CD8-positive, alpha-beta memory T cell (primary cell): ENCODE measurements around the gene TMEM14C. TPM values are rescaled to one million over a fixed set of nuclear protein-coding genes. Genes with fewer than 3 reads are reported as not detected.

ENCODE experiments used
- CTCF ChIA-PET: fragments of 350-600 bp; sonication (Branson Sonifier 250); formaldehyde crosslinking; loops from one replicate; lab custom pipeline; 2021; ENCODE audit warnings: antibody characterized with exemption; lab: Charles Lee
- POLR2A ChIA-PET: fragments of 350-600 bp; sonication (Branson Sonifier 250); formaldehyde crosslinking; loops from one replicate; lab custom pipeline; 2021; ENCODE audit warnings: antibody characterized with exemption; lab: Charles Lee
- DNase-seq, 5 donors: peaks; one replicate each; pipeline versions ENCODE4 v3.0.0 to v3.0.0-alpha.2; 2020 to 2022; ENCODE audit warnings: mixed read lengths in 1 of 5
- H3K27ac ChIP-seq: one replicate; pipeline ENCODE4 v1.7.0; 2013; ENCODE audit warnings: low read depth, mild to moderate bottlenecking, low read length, moderate library complexity
- H3K27me3 ChIP-seq: 2 replicates; pipeline ENCODE4 v1.7.0; 2013; ENCODE audit warnings: low read length, mild to moderate bottlenecking; ENCODE audit not compliant: insufficient read depth, poor library complexity, severe bottlenecking
- H3K36me3 ChIP-seq: 2 replicates; pipeline ENCODE4 v1.7.0; 2013; ENCODE audit warnings: mild to moderate bottlenecking, low read length, moderate library complexity; ENCODE audit not compliant: insufficient read depth
- H3K4me1 ChIP-seq: 2 replicates; pipeline ENCODE4 v1.7.0; 2013; ENCODE audit warnings: mild to moderate bottlenecking, low read length, moderate library complexity; ENCODE audit not compliant: insufficient read depth
- H3K4me3 ChIP-seq: 2 replicates; pipeline ENCODE4 v1.7.0; 2013; ENCODE audit warnings: mild to moderate bottlenecking, low read length
- H3K9me3 ChIP-seq: 2 replicates; pipeline ENCODE4 v1.7.0; 2013; ENCODE audit warnings: mild to moderate bottlenecking, low read length
- H3K27ac Mint-ChIP-seq, 8 donors: one replicate each; pipeline ENCODE4 v1.8.0; 2020 to 2021; ENCODE audit warnings: mixed read lengths in 8 of 8, mild to moderate bottlenecking in 6 of 8, inconsistent platforms in 3 of 8, moderate library complexity in 3 of 8
- H3K27me3 Mint-ChIP-seq, 2 donors: one replicate each; pipeline ENCODE4 v1.8.0; 2020 to 2021; ENCODE audit warnings: mixed read lengths in 2 of 2, mild to moderate bottlenecking in 1 of 2, moderate library complexity in 1 of 2
- H3K36me3 Mint-ChIP-seq, 3 donors: one replicate each; pipeline ENCODE4 v1.8.0; 2020 to 2021; ENCODE audit warnings: mixed read lengths in 3 of 3, inconsistent platforms in 1 of 3, mild to moderate bottlenecking in 1 of 3
- H3K4me1 Mint-ChIP-seq, 3 donors: one replicate each; pipeline ENCODE4 v1.8.0; 2020 to 2021; ENCODE audit warnings: mixed read lengths in 3 of 3, inconsistent platforms in 1 of 3, mild to moderate bottlenecking in 1 of 3
- H3K4me3 Mint-ChIP-seq, 7 donors: one replicate each; pipeline ENCODE4 v1.8.0; 2020 to 2021; ENCODE audit warnings: mixed read lengths in 7 of 7, mild to moderate bottlenecking in 6 of 7, moderate library complexity in 4 of 7, inconsistent platforms in 2 of 7
- H3K9me3 Mint-ChIP-seq, 5 donors: one replicate each; pipeline ENCODE4 v1.8.0; 2020 to 2022; ENCODE audit warnings: mixed read lengths in 5 of 5, mild to moderate bottlenecking in 3 of 5, moderate library complexity in 2 of 5, inconsistent platforms in 1 of 5
- polyA plus RNA-seq: library from polyadenylated mRNA; unstranded; fragments of 300-500 nt; fragmentation: Illumina TruSeq; gene quantifications from one replicate; pipeline ENCODE4 v1.2.3, GENCODE V29; 2021
- total RNA-seq, 2 experiments: library from RNA; stranded (reverse); gene quantifications; one replicate each; pipeline ENCODE4 v1.2.3, GENCODE V29; 2021

TMEM14C gene
- total and polyA plus RNA-seq, 3 experiments from 2014 or later = 62.8 to 79.8 (median 68.0) TPM

- ChIA-PET CTCF (no interaction called here), POLR2A (no interaction called here)
- Mint-ChIP-seq H3K4me3 (no peak overlapping the region), H3K4me1 (peaks cover 29 to 41% (median 36%) of the 10 kb centered on the region in 3 donors), H3K9me3 (no peaks in the 10 kb centered on the region), H3K27me3 (peaks cover 6 to 19% of the 10 kb centered on the region in 2 donors), H3K36me3 (no peaks in the 10 kb centered on the region), H3K27ac (no peak overlapping the region)
- no peak for DNase-seq
- H3K27me3 ChIP-seq = no peaks in the 10 kb centered on the region
- no peaks in the 10 kb centered on the region for H3K9me3 ChIP-seq
- H3K36me3 ChIP-seq = no peaks in the 10 kb centered on the region
- no peaks in the 10 kb centered on the region for H3K4me1 ChIP-seq
- H3K4me3 ChIP-seq = no peak overlapping the region
- H3K27ac ChIP-seq = no peak overlapping the region
Measured at GRCh38 chr6:10686901-10687300, 36.0 kb upstream of the TMEM14C start.

DNA sequence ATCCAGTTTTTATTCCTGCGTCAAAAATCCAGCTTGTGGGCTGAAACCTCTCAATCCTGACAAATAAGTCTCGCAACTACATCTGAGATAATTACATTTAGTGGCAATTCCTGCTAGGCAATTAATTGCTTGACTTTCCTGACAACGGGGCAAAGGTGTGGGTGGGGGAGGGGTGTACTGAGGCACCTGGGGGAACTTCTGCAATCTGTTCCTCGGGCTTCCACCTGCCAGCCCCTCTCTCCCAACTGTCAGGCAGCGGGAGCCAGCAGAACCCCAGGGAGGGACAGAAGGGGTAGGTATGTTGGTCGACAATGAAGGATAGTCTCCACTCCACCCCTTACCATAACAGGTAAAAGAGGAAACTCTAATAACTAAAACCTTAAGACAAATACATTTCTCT lies 35.3 kb upstream of the TMEM14C start:
- DNase-seq = no peak
- H3K4me1 Mint-ChIP-seq = peaks cover 25 to 34% (median 30%) of the 10 kb centered on the region in 3 donors
- Histone ChIP-seq H3K4me1 (no peaks in the 10 kb centered on the region), H3K27ac (no peak overlapping the region), H3K4me3 (no peak overlapping the region), H3K27me3 (no peaks in the 10 kb centered on the region), H3K9me3 (no peaks in the 10 kb centered on the region), H3K36me3 (no peaks in the 10 kb centered on the region)
- no peaks in the 10 kb centered on the region for H3K36me3 Mint-ChIP-seq
- POLR2A ChIA-PET = no interaction called here
- CTCF ChIA-PET = no interaction called here
- no peak overlapping the region for H3K4me3 Mint-ChIP-seq
- no peak overlapping the region for H3K27ac Mint-ChIP-seq
- peaks cover 6 to 19% of the 10 kb centered on the region in 2 donors for H3K27me3 Mint-ChIP-seq
- no peaks in the 10 kb centered on the region for H3K9me3 Mint-ChIP-seq

DNA sequence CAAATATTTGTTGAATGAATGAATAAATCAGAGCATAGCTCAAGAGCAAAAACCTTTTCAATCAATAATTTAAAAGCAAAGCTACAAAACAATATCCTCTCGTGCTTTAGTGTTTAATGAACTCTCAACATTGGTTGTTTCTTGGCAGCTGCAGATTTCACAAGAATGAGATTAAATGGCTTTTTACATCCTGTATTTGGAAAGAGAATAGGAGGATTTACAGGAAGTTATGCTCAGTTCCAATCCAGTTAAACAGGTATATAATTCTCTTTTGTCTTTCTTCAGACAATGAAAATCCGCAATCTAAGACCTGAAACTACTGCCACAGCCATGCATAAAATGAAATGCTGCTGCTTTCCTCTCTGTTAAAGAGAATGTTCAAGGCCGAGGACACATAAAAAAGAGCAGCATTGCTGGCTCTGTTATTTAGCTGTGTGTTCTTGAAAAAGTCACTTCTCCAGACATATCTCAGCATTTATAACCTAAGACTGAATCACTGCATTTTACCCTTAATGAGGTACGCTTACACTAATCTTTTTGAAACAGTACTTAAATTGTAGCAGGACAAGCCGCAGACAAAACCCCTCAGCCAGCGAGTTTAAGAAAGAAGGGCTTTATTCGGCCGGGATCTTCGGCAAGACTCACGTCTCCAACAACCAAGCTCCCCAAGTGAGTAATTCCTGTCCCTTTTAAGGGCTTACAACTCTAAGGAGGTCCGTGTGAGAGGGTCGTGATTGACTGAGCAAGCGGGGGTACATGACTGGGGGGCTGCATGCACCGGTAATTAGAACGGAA lies 32.0 kb upstream of the TMEM14C start:
- no peak for DNase-seq
- Mint-ChIP-seq H3K9me3 (peaks cover 0 to 4% (median 0%) of the 10 kb centered on the region in 5 donors), H3K36me3 (peaks cover 0 to 13% (median 0%) of the 10 kb centered on the region in 3 donors), H3K4me1 (peaks cover 26 to 31% (median 29%) of the 10 kb centered on the region in 3 donors), H3K27me3 (peaks cover 4 to 5% of the 10 kb centered on the region in 2 donors), H3K27ac (peak overlapping the region in 3 of 8 donors; percentile 6 to 73 (median 47)), H3K4me3 (peak overlapping the region in 2 of 7 donors; percentile 60 to 72)
- no peak overlapping the region for H3K27ac ChIP-seq
- H3K9me3 ChIP-seq = no peaks in the 10 kb centered on the region
- H3K4me1 ChIP-seq = peaks cover 18% of the 10 kb centered on the region
- ChIA-PET CTCF (no interaction called here), POLR2A (no interaction called here)
- no peaks in the 10 kb centered on the region for H3K36me3 ChIP-seq
- H3K4me3 ChIP-seq = no peak overlapping the region
- no peaks in the 10 kb centered on the region for H3K27me3 ChIP-seq

- Histone ChIP-seq H3K4me3 (peak overlapping the region; percentile 98), H3K27ac (no peak overlapping the region), H3K9me3 (no peaks in the 10 kb centered on the region), H3K36me3 (peaks cover 5% of the 10 kb centered on the region), H3K27me3 (no peaks in the 10 kb centered on the region), H3K4me1 (peaks cover 26% of the 10 kb centered on the region)
- Mint-ChIP-seq H3K27ac (peak overlapping the region; percentile 3 to 100 (median 74)), H3K27me3 (peaks cover 0 to 4% of the 10 kb centered on the region in 2 donors), H3K36me3 (peaks cover 0 to 18% (median 2%) of the 10 kb centered on the region in 3 donors), H3K9me3 (peaks cover 0 to 4% (median 0%) of the 10 kb centered on the region in 5 donors), H3K4me3 (peak overlapping the region; percentile 76 to 97 (median 95)), H3K4me1 (peaks cover 31 to 46% (median 42%) of the 10 kb centered on the region in 3 donors)
- DNase-seq = no peak
- ChIA-PET CTCF (no interaction called here), POLR2A (no interaction called here)
Measured at GRCh38 chr6:10692965-10693538, 29.8 kb upstream of the TMEM14C start.

DNA sequence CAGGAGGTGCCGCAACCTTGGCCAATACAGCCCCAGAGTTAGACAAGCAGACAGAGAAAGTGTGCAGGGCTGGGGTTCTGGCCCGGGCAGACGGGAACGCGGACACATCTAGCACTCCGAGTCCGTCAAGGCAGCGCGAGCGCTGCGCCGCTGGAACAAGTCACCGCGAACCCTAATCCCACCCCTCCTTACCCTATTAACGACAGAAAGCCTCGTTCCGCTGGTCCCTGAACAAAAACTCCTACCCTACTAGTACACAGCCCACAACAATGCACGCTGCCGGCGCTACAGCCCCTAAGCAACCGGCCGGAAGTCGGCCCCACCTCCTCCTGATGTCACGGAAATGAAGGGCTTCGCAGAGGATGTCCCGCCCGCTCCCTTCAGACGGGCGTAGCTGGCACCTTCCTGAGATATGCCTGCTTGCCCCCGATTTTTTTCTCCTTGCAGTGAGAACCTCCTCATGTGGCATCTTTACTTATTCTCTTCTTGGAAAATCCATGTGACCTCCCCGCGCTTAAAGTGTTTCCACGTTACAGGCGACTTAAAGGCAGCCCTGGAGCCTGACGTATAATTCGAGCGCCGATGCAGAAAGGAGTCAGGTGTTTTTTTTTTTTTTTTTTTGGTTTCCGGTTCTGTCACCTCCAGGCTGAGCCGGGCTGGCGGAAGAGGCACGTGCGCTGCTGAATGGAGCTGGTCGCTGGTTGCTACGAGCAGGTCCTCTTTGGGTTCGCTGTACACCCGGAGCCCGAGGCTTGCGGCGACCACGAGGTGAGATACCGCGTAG lies 28.4 kb upstream of the TMEM14C start, which contains the start of the genes C6orf52 and PAK1IP1:
Gene C6orf52 (minus strand): TSS at position 315 of the 784 bp plus-strand sequence. CDS start 7,066 bp downstream, outside the sequence.
Gene PAK1IP1 (plus strand): TSS at position 671 of the 784 bp plus-strand sequence. CDS start 14 bp downstream, at position 685.
- DNase-seq = peak; percentile 89 to 96 (median 95)
- Histone ChIP-seq H3K9me3 (no peaks in the 10 kb centered on the region), H3K4me1 (peaks cover 26% of the 10 kb centered on the region), H3K27ac (peak within 1 kb of the TSS; percentile 99), H3K27me3 (no peaks in the 10 kb centered on the region), H3K4me3 (peak within 1 kb of the TSS; percentile 98), H3K36me3 (peaks cover 10% of the 10 kb centered on the region)
- peaks cover 0 to 4% of the 10 kb centered on the region in 2 donors for H3K27me3 Mint-ChIP-seq
- peaks cover 35 to 48% (median 46%) of the 10 kb centered on the region in 3 donors for H3K4me1 Mint-ChIP-seq
- H3K9me3 Mint-ChIP-seq = peaks cover 0 to 4% (median 0%) of the 10 kb centered on the region in 5 donors
- peak within 1 kb of the TSS; percentile 100 for H3K27ac Mint-ChIP-seq
- H3K36me3 Mint-ChIP-seq = peaks cover 0 to 31% (median 7%) of the 10 kb centered on the region in 3 donors
- peak within 1 kb of the TSS; percentile 94 to 99 (median 97) for H3K4me3 Mint-ChIP-seq
- CTCF ChIA-PET = interaction anchor here (0.7 to 3.3 kb wide), 14 partner anchors 11 to 206 kb away, joined by 3 to 19 read pairs (median 3); partner anchors contain the start of genes TMEM14B and TMEM14C
- POLR2A ChIA-PET = interaction anchor here (0.6 to 1.6 kb wide), 10 partner anchors 12 to 1017 kb away, joined by 3 to 26 read pairs (median 4); partner anchors contain the start of genes TMEM14B and TMEM14C

GRCh38 chr6:10695086-10695657 lies 27.7 kb upstream of the TMEM14C start:
- no peak for DNase-seq
- Histone ChIP-seq H3K27me3 (no peaks in the 10 kb centered on the region), H3K27ac (peak overlapping the region; percentile 99), H3K9me3 (no peaks in the 10 kb centered on the region), H3K4me1 (peaks cover 26% of the 10 kb centered on the region), H3K4me3 (peak overlapping the region; percentile 98), H3K36me3 (peaks cover 13% of the 10 kb centered on the region)
- H3K27ac Mint-ChIP-seq = peak overlapping the region; percentile 100
- peaks cover 0 to 36% (median 7%) of the 10 kb centered on the region in 3 donors for H3K36me3 Mint-ChIP-seq
- ChIA-PET CTCF (interaction anchor here (0.8 to 3.3 kb wide), 11 partner anchors 10 to 206 kb away, joined by 3 to 19 read pairs (median 3); partner anchors contain the start of genes TMEM14B and TMEM14C), POLR2A (interaction anchor here (0.6 to 1.6 kb wide), 9 partner anchors 12 to 1016 kb away, joined by 3 to 26 read pairs (median 4); partner anchors contain the start of genes TMEM14B and TMEM14C)
- H3K4me3 Mint-ChIP-seq = peak overlapping the region; percentile 94 to 99 (median 97)
- H3K9me3 Mint-ChIP-seq = peaks cover 0 to 4% (median 0%) of the 10 kb centered on the region in 5 donors
- H3K4me1 Mint-ChIP-seq = peaks cover 35 to 49% (median 46%) of the 10 kb centered on the region in 3 donors
- H3K27me3 Mint-ChIP-seq = peaks cover 0 to 4% of the 10 kb centered on the region in 2 donors

- Mint-ChIP-seq H3K4me3 (peak overlapping the region in 2 of 7 donors; percentile 41 to 68), H3K27ac (peak overlapping the region in 4 of 8 donors; percentile 58 to 100 (median 73)), H3K27me3 (peaks cover 0 to 6% of the 10 kb centered on the region in 2 donors), H3K4me1 (peaks cover 37 to 55% (median 46%) of the 10 kb centered on the region in 3 donors), H3K9me3 (peaks cover 0 to 4% (median 0%) of the 10 kb centered on the region in 5 donors), H3K36me3 (peaks cover 0 to 49% (median 17%) of the 10 kb centered on the region in 3 donors)
- ChIA-PET CTCF (interaction anchor here (3.3 kb wide), 1 partner anchor 23 kb away, joined by 19 read pairs; no protein-coding TSS in a partner anchor), POLR2A (no interaction called here)
- no peak for DNase-seq
- H3K4me3 ChIP-seq = no peak overlapping the region
- H3K4me1 ChIP-seq = peaks cover 26% of the 10 kb centered on the region
- no peak overlapping the region for H3K27ac ChIP-seq
- peaks cover 13% of the 10 kb centered on the region for H3K36me3 ChIP-seq
- no peaks in the 10 kb centered on the region for H3K27me3 ChIP-seq
- no peaks in the 10 kb centered on the region for H3K9me3 ChIP-seq
Measured at GRCh38 chr6:10696655-10697054, 26.2 kb upstream of the TMEM14C start.
